ENCODE data around the gene PDLIM7.

- TF ChIP-seq CTCF (IDR thresholded peaks at IDR 0.05) (no peak), EZH2phosphoT487 (IDR thresholded peaks at IDR 0.05) (no peak)
Measured at GRCh38 chr5:177444106-177445051, 53.0 kb downstream of the PDLIM7 start.
